K562 (cell line): Measurements from ENCODE around the gene PHF24. TPM values are rescaled to one million over a fixed set of nuclear protein-coding genes. Genes with fewer than 3 reads are reported as not detected.

Experiments used
- ATAC-seq: fragments of 200-7000 bp; cut with Tn5 transposase; 3 replicates; pipeline ENCODE4 v1.9.1; 2020; ENCODE audit warnings: moderate library complexity
- BruUV-seq: library from RNA; stranded (reverse); fragments of 400-500 nt; replicated peaks from 2 replicates; lab custom pipeline; 2021; lab: Mats Ljungman, UMichigan
- CTCF ChIA-PET: fragments of 300-600 bp; formaldehyde crosslinking; extraction: SDS; loops from one replicate; lab custom pipeline; 2021; ENCODE audit warnings: low intra/inter-chr PET ratio; lab: Yijun Ruan, JAX
- POLR2A ChIA-PET: fragments of 300-600, 350-650 bp; sonication (Branson Sonifier 250); formaldehyde crosslinking; extraction: SDS; loops from one replicate; lab custom pipeline; 2021; ENCODE audit warnings: antibody characterized with exemption, inconsistent platforms; lab: Yijun Ruan, JAX
- DNase-seq, 4 experiments: peaks; one replicate each; pipeline versions ENCODE4 v3.0.0 to v3.0.0-alpha.2; 2011 to 2018; ENCODE audit warnings: low spot score in 3 of 4, mixed read lengths in 3 of 4; ENCODE audit errors: extremely low read depth in 1 of 4
- FAIRE-seq: peaks from 2 replicates; lab custom pipeline; 2011; peaks lifted over from hg19 to GRCh38; lab: Jason Lieb, UNC
- H2AFZ ChIP-seq: 2 replicates; pipeline ENCODE4 v1.6.0; 2011; ENCODE audit warnings: low read depth, low read length, control low read depth, inconsistent platforms
- H3K27ac ChIP-seq: fragments of 200-600 bp; 3 replicates; pipeline ENCODE4 v1.8.0; 2011; ENCODE audit warnings: low read depth, mild to moderate bottlenecking, control low read depth, inconsistent platforms, low read length, moderate library complexity, mixed read lengths; ENCODE audit errors: extremely low read depth
- H3K27me3 ChIP-seq, 2 experiments: fragments of 300-600 bp in 1 of 2; 2 replicates in 1 of 2; 3 replicates in 1 of 2; pipeline versions ENCODE4 v1.6.0 to v1.8.0; 2011; ENCODE audit warnings: inconsistent platforms in 2 of 2, low read length in 2 of 2, mild to moderate bottlenecking in 1 of 2, mixed read lengths in 1 of 2, moderate library complexity in 1 of 2; ENCODE audit not compliant: control insufficient read depth in 2 of 2, insufficient read depth in 2 of 2
- H3K36me3 ChIP-seq: fragments of 300-600 bp; 3 replicates; pipeline ENCODE4 v1.8.0; 2011; ENCODE audit warnings: mild to moderate bottlenecking, low read length, inconsistent platforms; ENCODE audit not compliant: control insufficient read depth, insufficient read depth
- H3K4me1 ChIP-seq, 2 experiments: fragments of 200-600 bp in 1 of 2; replicated peaks in 1 of 2; 2 replicates in 1 of 2; 3 replicates in 1 of 2; pipeline versions ENCODE4 v1.5.1 to v1.8.0; 2011; ENCODE audit warnings: inconsistent platforms in 2 of 2, low read length in 2 of 2, mild to moderate bottlenecking in 1 of 2, mixed read lengths in 1 of 2, moderate library complexity in 1 of 2; ENCODE audit not compliant: control insufficient read depth in 2 of 2, insufficient read depth in 2 of 2
- H3K4me2 ChIP-seq: 2 replicates; pipeline ENCODE4 v1.6.1; 2011; ENCODE audit warnings: low read length, control low read depth, inconsistent platforms, mixed read lengths; ENCODE audit not compliant: insufficient read depth
- H3K4me3 ChIP-seq: fragments of 200-600 bp; sonication (generic), shearing (Covaris generic); 2 replicates; pipeline ENCODE4 v1.5.1; 2016; ENCODE audit warnings: control low read depth, inconsistent platforms
- H3K79me2 ChIP-seq: fragments of 200-600 bp; 3 replicates; pipeline ENCODE4 v1.8.0; 2011; ENCODE audit warnings: low read length, inconsistent platforms; ENCODE audit not compliant: control insufficient read depth, insufficient read depth
- H3K9ac ChIP-seq, 2 experiments: 2 replicates each; pipeline versions ENCODE4 v1.6.0 to v1.6.1; 2011; ENCODE audit warnings: low read depth in 2 of 2, low read length in 2 of 2, control low read depth in 1 of 2, inconsistent platforms in 1 of 2, mild to moderate bottlenecking in 1 of 2, mixed read lengths in 1 of 2; ENCODE audit not compliant: insufficient read depth in 1 of 2
- H3K9me1 ChIP-seq: one replicate; pipeline ENCODE4 v1.6.0; 2011; ENCODE audit warnings: inconsistent platforms, mild to moderate bottlenecking, low read length, moderate library complexity; ENCODE audit not compliant: control insufficient read depth, insufficient read depth
- H3K9me3 ChIP-seq: replicated peaks from 2 replicates; pipeline ENCODE4 v1.5.1; 2011; ENCODE audit warnings: low read depth, low read length, inconsistent platforms; ENCODE audit not compliant: control insufficient read depth, insufficient read depth
- H4K20me1 ChIP-seq: replicated peaks from 2 replicates; pipeline ENCODE4 v1.6.1; 2011; ENCODE audit warnings: low read length, inconsistent platforms, mixed read lengths; ENCODE audit not compliant: control insufficient read depth, insufficient read depth
- ATF3 ChIP-seq, 2 experiments: fragments of 450-650 bp in 1 of 2; sonication (generic) in 1 of 2; formaldehyde crosslinking in 1 of 2; IDR thresholded peaks in 1 of 2; conservative IDR thresholded peaks in 1 of 2; 2 replicates each; pipeline versions ENCODE4 v1.6.1 to v1.8.1; 2016 to 2023; ENCODE audit warnings: mild to moderate bottlenecking in 2 of 2, moderate library complexity in 2 of 2, inconsistent platforms in 1 of 2, missing genetic modification reagents in 1 of 2
- BACH1 ChIP-seq: fragments of 200-800 bp; sonication (Bioruptor generic); IDR thresholded peaks from 2 replicates; pipeline ENCODE4 v1.6.1; 2016; ENCODE audit warnings: missing genetic modification characterization, missing compliant biosample characterization
- FOXM1 ChIP-seq, 2 experiments: fragments of 450-650 bp in 1 of 2; sonication (generic) in 1 of 2; formaldehyde crosslinking in 1 of 2; IDR thresholded peaks; 2 replicates each; pipeline versions ENCODE4 v1.6.1 to v1.9.0; 2017 to 2022; ENCODE audit warnings: low read depth in 2 of 2, mild to moderate bottlenecking in 2 of 2, missing genetic modification reagents in 1 of 2, moderate library complexity in 1 of 2
- GATAD2B ChIP-seq: fragments of 450-650 bp; IDR thresholded peaks from 2 replicates; pipeline ENCODE4 v1.6.1; 2017; ENCODE audit warnings: mild to moderate bottlenecking, borderline replicate concordance
- HCFC1 ChIP-seq: IDR thresholded peaks from 2 replicates; pipeline ENCODE4 v1.6.1; 2012; ENCODE audit warnings: low read depth, low read length, improper control_type of control experiment
- MNT ChIP-seq, 2 experiments: fragments of 450-650 bp; conservative IDR thresholded peaks; 2 replicates each; pipeline ENCODE4 v1.6.1; 2017; ENCODE audit warnings: mild to moderate bottlenecking in 2 of 2, moderate library complexity in 2 of 2
- NR2C1 ChIP-seq, 2 experiments: fragments of 450-650 bp; IDR thresholded peaks; 2 replicates each; pipeline ENCODE4 v1.6.1; 2017; ENCODE audit warnings: mild to moderate bottlenecking in 2 of 2, antibody characterized with exemption in 1 of 2, inconsistent platforms in 1 of 2, missing compliant biosample characterization in 1 of 2, missing genetic modification characterization in 1 of 2
- SRSF7 ChIP-seq: fragments of 200-400 bp; formaldehyde crosslinking; optimal IDR thresholded peaks from 2 replicates; pipeline ENCODE3; 2017; ENCODE audit warnings: mild to moderate bottlenecking, low read depth, low read length
- STAT5B ChIP-seq: fragments of 250-450 bp; sonication (Bioruptor Pico); IDR thresholded peaks from 2 replicates; pipeline ENCODE4 v1.8.0; 2021; ENCODE audit warnings: mild to moderate bottlenecking, inconsistent platforms
- TAL1 ChIP-seq: fragments of 450-650 bp; IDR thresholded peaks from 2 replicates; pipeline ENCODE4 v1.6.1; 2016; ENCODE audit warnings: mild to moderate bottlenecking
- TCF7 ChIP-seq: sonication (generic); IDR thresholded peaks from 2 replicates; pipeline ENCODE4 v1.6.1; 2016; ENCODE audit warnings: antibody characterized with exemption, borderline replicate concordance
- ZNF316 ChIP-seq: fragments of 450-650 bp; IDR thresholded peaks from 2 replicates; pipeline ENCODE4 v1.6.1; 2016
- ZNF584 ChIP-seq: fragments of 200-800 bp; sonication (Bioruptor generic); IDR thresholded peaks from 2 replicates; pipeline ENCODE4 v1.6.1; 2016; ENCODE audit warnings: low read depth, mild to moderate bottlenecking, missing genetic modification characterization, missing compliant biosample characterization
- ZNF586 ChIP-seq: fragments of 450-650 bp; formaldehyde crosslinking; conservative IDR thresholded peaks from 2 replicates; pipeline ENCODE4 v1.4.0; 2020; ENCODE audit warnings: mild to moderate bottlenecking, moderate library complexity
- WGBS: fragments of 100-300 bp; shearing (Covaris generic); methylation state at CpG from one replicate; pipeline ENCODE4 v1.1.6; 2016; ENCODE audit warnings: low coverage, mixed read lengths; ENCODE audit not compliant: insufficient coverage; ENCODE audit errors: missing lambda C conversion rate; 5-methylcytosine and 5-hydroxymethylcytosine counted together
- in situ Hi-C: fragments of 300-500 bp; cut with MboI; formaldehyde crosslinking; loops from 4 replicates; pipeline ENCODE4 v1.15.0; 2018; ENCODE audit warnings: inconsistent platforms, mixed read lengths
- intact Hi-C: fragments of 100-400 bp; cut with micrococcal nuclease; formaldehyde crosslinking; loops from 2 replicates; pipeline ENCODE4 v1.14.2; 2022
- polyA plus RNA-seq, 8 experiments: library from polyadenylated mRNA; depleted of rRNA in 4 of 8; stranded (reverse) in 5 of 8; unstranded in 3 of 8; fragments of >200 nt; fragmentation: Nextera tagmentation in 2 of 8; fragmentation: Illumina TruSeq in 1 of 8; extraction: Ambion mirVana in 2 of 8; extraction: Trizol in 1 of 8; gene quantifications; 2 replicates each; pipeline versions ENCODE4 v1.2.1 to v1.2.3, GENCODE V29; 2011 to 2014; ENCODE audit warnings: inconsistent platforms in 1 of 8, missing spikeins in 1 of 8
- total RNA-seq, 7 experiments: library from RNA; depleted of rRNA in 6 of 7; stranded (reverse); fragments of >200 nt in 6 of 7; fragmentation: Illumina TruSeq in 2 of 7; extraction: Trizol in 2 of 7; gene quantifications; 2 replicates each; pipeline versions ENCODE4 v1.2.1 to v1.2.3, GENCODE V29; 2011 to 2021; ENCODE audit warnings: low replicate concordance in 1 of 7

PHF24 gene
- total and polyA plus RNA-seq, 9 of the 15 experiments (the other 6 are each of a cell fraction or from before 2014, with no cell fraction given), result 0.01 TPM; not detected in 7

GRCh38 chr9:34996905-34997279 lies 38.8 kb downstream of the PHF24 start:
- peak in 1 of 4 experiments; percentile 1 for DNase-seq
- Histone ChIP-seq H4K20me1 (no peaks in the 10 kb centered on the region), H3K79me2 (no peaks in the 10 kb centered on the region; the same call in 2 of the 3 replicates), H3K9me3 (no peaks in the 10 kb centered on the region), H3K9ac (no peak overlapping the region), H3K9me1 (peaks cover 9% of the 10 kb centered on the region), H3K4me2 (no peak overlapping the region), H3K27me3 (no peaks in the 10 kb centered on the region), H3K4me1 (peaks cover 57 to 81% of the 10 kb centered on the region in 2 experiments), H3K27ac (peak overlapping the region; percentile 25; the same call in 1 of the 3 replicates), H2AFZ (no peak overlapping the region)
- in situ Hi-C loops, result loop anchor here (5.0 kb wide), 1 partner anchor 45 kb away; a partner anchor contains a TSS
- 75% methylated on average over 10 of the region's 10 CpGs for WGBS
- TF ChIP-seq ATF3 (IDR thresholded peaks at IDR 0.05), result peak; percentile 28; the same call in 1 of the 2 replicates
- TF ChIP-seq ATF3 (CRISPR knock-in tag; conservative IDR thresholded peaks at IDR 0.05), result no peak
- no peak for TF ChIP-seq STAT5B (CRISPR knock-in tag)
- TF ChIP-seq GATAD2B, result no peak
- no peak for TF ChIP-seq FOXM1 (IDR thresholded peaks at IDR 0.05; ENCODE audit: low read depth)
- no peak for TF ChIP-seq FOXM1 (CRISPR knock-in tag; IDR thresholded peaks at IDR 0.05; ENCODE audit: low read depth)
- 0 out of 2 replicates have a peak, but pooled peaks have one; percentile 19 for TF ChIP-seq ZNF584
- no peak for TF ChIP-seq NR2C1 (IDR thresholded peaks at IDR 0.05)
- 0 out of 2 replicates have a peak, but pooled peaks have one; percentile 32 for TF ChIP-seq NR2C1 (tag; IDR thresholded peaks at IDR 0.05)
- no peak for TF ChIP-seq BACH1 (tag)
- no peak for TF ChIP-seq HCFC1
- TF ChIP-seq MNT (conservative IDR thresholded peaks at IDR 0.05), result no peak
- peak; percentile 44; the same call in 1 of the 2 replicates for TF ChIP-seq ZNF316
- TF ChIP-seq TAL1, result no peak
- no peak for TF ChIP-seq SRSF7
- no peak for TF ChIP-seq ZNF586 (CRISPR knock-in tag)
- no peak for TF ChIP-seq TCF7
- TF ChIP-seq, all 486 proteins: peak for 4
- ChIA-PET CTCF (no interaction called here), POLR2A (interaction anchor here (0.6 kb wide), 1 partner anchor 609 kb away, joined by 3 read pairs; no protein-coding TSS in a partner anchor)
- no peak overlapping the region for H3K4me3 ChIP-seq
- intact Hi-C loops, result loop anchor here (5.0 kb wide), 1 partner anchor 55 kb away; no protein-coding TSS in a partner anchor
- no TSS peak for BruUV-seq
- H3K36me3 ChIP-seq, result peaks cover 5% of the 10 kb centered on the region; the same call in 2 of the 3 replicates
- FAIRE-seq (no peak), ATAC-seq (no peak)
